Uterus (tissue), 2 donors: ENCODE data around the gene IQCB1.

ENCODE experiments used
- CTCF ChIP-seq, 4 experiments: fragments of 200-600 bp in 2 of 4; fragments of 450-650 bp in 2 of 4; sonication (generic) in 2 of 4; IDR thresholded peaks; one replicate each; pipeline ENCODE4 v1.5.1; 2016 to 2019; ENCODE audit warnings: antibody characterized with exemption in 4 of 4, mild to moderate bottlenecking in 2 of 4, moderate library complexity in 1 of 4
- POLR2A ChIP-seq, 2 donors: fragments of 450-650 bp; IDR thresholded peaks; one replicate each; pipeline ENCODE4 v1.6.1; 2016; ENCODE audit warnings: antibody characterized with exemption in 2 of 2, mild to moderate bottlenecking in 1 of 2, moderate library complexity in 1 of 2

GRCh38 chr3:121757812-121758545, 76.9 kb downstream of the IQCB1 start:
- TF ChIP-seq CTCF (IDR thresholded peaks at IDR 0.05) (no peak), POLR2A (IDR thresholded peaks at IDR 0.05) (no peak)
